Astrocyte (in vitro differentiated cells and primary cell): ENCODE measurements around the gene SLC1A7.

ENCODE experiments used
- EZH2 ChIP-seq: IDR thresholded peaks from 2 replicates; pipeline ENCODE4 v1.6.1; 2012; ENCODE audit warnings: mild to moderate bottlenecking, low read length, inconsistent platforms; ENCODE audit not compliant: insufficient read depth
- TF ChIP-seq, protein P1 (sequence below): IDR thresholded peaks from 2 replicates; pipeline ENCODE4 v1.5.1; 2011; ENCODE audit warnings: low read depth, mild to moderate bottlenecking, inconsistent platforms, low read length, moderate library complexity; ENCODE audit not compliant: insufficient read depth

DNA sequence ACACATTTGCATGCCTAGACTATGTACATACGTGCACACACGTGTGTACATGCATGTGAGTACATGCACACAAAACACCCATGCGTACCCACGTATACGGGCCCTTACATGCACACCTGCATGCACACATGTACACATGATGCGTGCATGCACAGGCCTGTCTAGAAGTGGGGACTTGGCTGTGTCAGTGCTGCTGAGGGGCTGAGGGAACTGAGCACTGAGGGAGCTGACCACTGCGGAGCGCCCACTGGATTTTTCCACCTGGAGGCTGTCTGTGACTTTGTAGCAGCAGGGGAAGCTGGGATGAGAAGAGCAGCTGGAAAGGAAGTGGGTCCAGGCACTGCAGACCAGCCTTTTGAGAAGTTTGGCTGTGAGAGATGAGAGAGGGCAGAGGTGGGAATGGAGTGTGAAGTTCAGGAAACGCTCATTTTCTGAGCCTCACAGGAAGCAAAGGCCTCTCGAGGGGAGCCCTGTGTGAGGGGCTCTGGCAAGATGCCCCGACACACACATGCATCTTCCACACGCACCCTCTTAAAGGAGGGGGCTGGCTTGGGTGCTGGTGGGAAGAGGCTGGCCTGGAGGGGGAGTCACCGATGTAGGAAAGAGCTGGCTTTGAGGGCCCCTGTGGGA, 59.5 kb downstream of the SLC1A7 start:
- TF ChIP-seq, protein P1, sequence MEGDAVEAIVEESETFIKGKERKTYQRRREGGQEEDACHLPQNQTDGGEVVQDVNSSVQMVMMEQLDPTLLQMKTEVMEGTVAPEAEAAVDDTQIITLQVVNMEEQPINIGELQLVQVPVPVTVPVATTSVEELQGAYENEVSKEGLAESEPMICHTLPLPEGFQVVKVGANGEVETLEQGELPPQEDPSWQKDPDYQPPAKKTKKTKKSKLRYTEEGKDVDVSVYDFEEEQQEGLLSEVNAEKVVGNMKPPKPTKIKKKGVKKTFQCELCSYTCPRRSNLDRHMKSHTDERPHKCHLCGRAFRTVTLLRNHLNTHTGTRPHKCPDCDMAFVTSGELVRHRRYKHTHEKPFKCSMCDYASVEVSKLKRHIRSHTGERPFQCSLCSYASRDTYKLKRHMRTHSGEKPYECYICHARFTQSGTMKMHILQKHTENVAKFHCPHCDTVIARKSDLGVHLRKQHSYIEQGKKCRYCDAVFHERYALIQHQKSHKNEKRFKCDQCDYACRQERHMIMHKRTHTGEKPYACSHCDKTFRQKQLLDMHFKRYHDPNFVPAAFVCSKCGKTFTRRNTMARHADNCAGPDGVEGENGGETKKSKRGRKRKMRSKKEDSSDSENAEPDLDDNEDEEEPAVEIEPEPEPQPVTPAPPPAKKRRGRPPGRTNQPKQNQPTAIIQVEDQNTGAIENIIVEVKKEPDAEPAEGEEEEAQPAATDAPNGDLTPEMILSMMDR = no peak
- no peak for TF ChIP-seq EZH2
